Transverse colon (tissue), 4 donors: ENCODE results near the gene SPTBN4. TPM values are rescaled to one million over a fixed set of nuclear protein-coding genes. Genes with fewer than 3 reads are reported as not detected.

Source experiments
- DNase-seq: peaks from one replicate; pipeline ENCODE4 v3.0.0-alpha.2; 2019
- H3K27ac ChIP-seq, 4 donors: fragments of 200-600 bp; sonication (generic); 2 replicates each; pipeline ENCODE4 v1.5.1; 2016 to 2018; ENCODE audit warnings: inconsistent platforms in 4 of 4
- H3K27me3 ChIP-seq: fragments of 200-600 bp; sonication (generic); 2 replicates; pipeline ENCODE4 v1.5.1; 2017; ENCODE audit warnings: inconsistent platforms
- H3K36me3 ChIP-seq, 4 donors: fragments of 200-600 bp; sonication (generic); 2 replicates each; pipeline ENCODE4 v1.5.1; 2017 to 2019; ENCODE audit warnings: inconsistent platforms in 4 of 4
- H3K4me1 ChIP-seq, 4 donors: fragments of 200-600 bp; sonication (generic); 2 replicates each; pipeline ENCODE4 v1.5.1; 2017 to 2020; ENCODE audit warnings: inconsistent platforms in 4 of 4
- H3K4me3 ChIP-seq, 4 donors: fragments of 200-600 bp; sonication (generic); 1 replicate in 1 of 4; 2 replicates in 3 of 4; pipeline versions ENCODE4 v1.5.1 to v1.6.1; 2017 to 2019; ENCODE audit warnings: inconsistent platforms in 4 of 4
- H3K9me3 ChIP-seq, 2 donors: fragments of 200-600 bp; sonication (generic); 2 replicates each; pipeline ENCODE4 v1.5.1; 2017 to 2019; ENCODE audit warnings: inconsistent platforms in 2 of 2
- EP300 ChIP-seq: sonication (generic); formaldehyde crosslinking; IDR thresholded peaks from one replicate; pipeline ENCODE4 v1.6.1; 2017; ENCODE audit warnings: antibody characterized with exemption, low read depth
- POLR2A ChIP-seq: fragments of 450-650 bp; IDR thresholded peaks from one replicate; pipeline ENCODE4 v1.6.1; 2016; ENCODE audit warnings: antibody characterized with exemption, mild to moderate bottlenecking, moderate library complexity
- POLR2AphosphoS5 ChIP-seq, 3 donors: sonication (generic); formaldehyde crosslinking; IDR thresholded peaks; one replicate each; pipeline ENCODE4 v1.6.1; 2016; ENCODE audit warnings: antibody characterized with exemption in 3 of 3
- WGBS, 2 donors: methylation state at CpG; one replicate each; pipeline ENCODE4 v1.1.5; 2018; ENCODE audit warnings: low coverage in 1 of 2; 5-methylcytosine and 5-hydroxymethylcytosine counted together
- in situ Hi-C, 4 donors: fragments of 200-750 bp; cut with MboI; loops; one replicate each; pipeline versions ENCODE4 v1.15.0 to v1.15.1; 2017; ENCODE audit warnings: low sequenced_read_pairs in 3 of 4, low pct_ligation_motif_present in 1 of 4, low pct_unique_long_range_greater_than_20kb in 1 of 4
- intact Hi-C: fragments of 100-400 bp; cut with DNase I; formaldehyde crosslinking; loops from one replicate; pipeline ENCODE4 v1.15.1; 2023; ENCODE audit warnings: low total_unique reads
- total RNA-seq, 4 donors: library from RNA; depleted of rRNA; stranded (reverse); fragments of >200 nt; gene quantifications; one replicate each; pipeline ENCODE4 v1.1.0, GENCODE V29; 2016
- TF ChIP-seq, protein P1 (sequence below), 5 experiments: fragments of 200-600 bp in 3 of 5; fragments of 450-650 bp in 2 of 5; sonication (generic) in 3 of 5; IDR thresholded peaks; 1 replicate in 2 of 5; 2 replicates in 3 of 5; pipeline ENCODE4 v1.5.1; 2016 to 2017; ENCODE audit warnings: antibody characterized with exemption in 5 of 5, inconsistent platforms in 3 of 5, mild to moderate bottlenecking in 2 of 5, moderate library complexity in 1 of 5

Gene SPTBN4
- total RNA-seq, 4 donors from 2014 or later: under 0.01 to 1.5 (median 0.99) TPM

DNA sequence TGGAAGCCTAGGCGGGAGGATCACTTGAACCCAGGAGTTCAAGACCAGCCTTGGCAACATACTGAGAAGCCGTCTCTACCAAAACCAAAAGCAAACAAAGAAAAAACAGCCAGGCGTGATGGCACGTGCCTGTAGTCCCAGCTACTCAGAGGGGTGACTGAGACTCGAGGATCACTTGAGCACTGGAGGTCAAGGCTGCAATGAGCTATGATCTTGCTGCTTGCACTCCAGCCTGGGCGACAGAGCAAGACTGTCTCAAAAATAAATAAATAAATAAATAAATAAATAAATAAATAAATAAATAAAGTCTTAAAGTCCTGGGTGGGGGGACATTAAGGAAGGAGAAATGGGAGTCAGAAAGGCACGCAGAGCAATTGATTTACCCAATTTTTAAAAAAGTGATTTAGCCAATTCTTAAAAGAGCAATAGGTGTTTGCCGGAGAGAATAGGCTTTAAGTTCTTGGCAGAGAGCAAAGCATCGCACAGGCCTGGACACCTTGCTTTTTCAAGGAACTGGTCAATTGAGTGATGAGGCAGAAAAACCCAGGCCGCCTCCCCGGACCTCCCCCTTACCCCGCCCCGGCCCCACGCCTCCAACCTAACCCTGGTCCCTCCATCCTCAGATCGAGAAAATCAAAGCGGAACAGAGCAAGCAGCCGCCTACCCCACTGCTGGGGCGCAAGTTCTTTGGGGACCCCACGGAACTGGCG, 100.4 kb downstream of the SPTBN4 start:
- WGBS, 2 donors: 24 to 40% methylated on average over 6 to 18 of the region's 20 CpGs
- Histone ChIP-seq H3K4me3 (peak overlapping the region in 2 of 4 donors; percentile 12 to 30), H3K36me3 (no peaks in the 10 kb centered on the region), H3K27me3 (peaks cover 54% of the 10 kb centered on the region), H3K4me1 (peaks cover 7 to 18% (median 12%) of the 10 kb centered on the region in 4 donors), H3K27ac (no peak overlapping the region), H3K9me3 (no peaks in the 10 kb centered on the region)
- no peak for DNase-seq
- no peak for TF ChIP-seq EP300
- no peak for TF ChIP-seq POLR2AphosphoS5 (IDR thresholded peaks at IDR 0.05)
- TF ChIP-seq POLR2A: no peak
- TF ChIP-seq, protein P1, sequence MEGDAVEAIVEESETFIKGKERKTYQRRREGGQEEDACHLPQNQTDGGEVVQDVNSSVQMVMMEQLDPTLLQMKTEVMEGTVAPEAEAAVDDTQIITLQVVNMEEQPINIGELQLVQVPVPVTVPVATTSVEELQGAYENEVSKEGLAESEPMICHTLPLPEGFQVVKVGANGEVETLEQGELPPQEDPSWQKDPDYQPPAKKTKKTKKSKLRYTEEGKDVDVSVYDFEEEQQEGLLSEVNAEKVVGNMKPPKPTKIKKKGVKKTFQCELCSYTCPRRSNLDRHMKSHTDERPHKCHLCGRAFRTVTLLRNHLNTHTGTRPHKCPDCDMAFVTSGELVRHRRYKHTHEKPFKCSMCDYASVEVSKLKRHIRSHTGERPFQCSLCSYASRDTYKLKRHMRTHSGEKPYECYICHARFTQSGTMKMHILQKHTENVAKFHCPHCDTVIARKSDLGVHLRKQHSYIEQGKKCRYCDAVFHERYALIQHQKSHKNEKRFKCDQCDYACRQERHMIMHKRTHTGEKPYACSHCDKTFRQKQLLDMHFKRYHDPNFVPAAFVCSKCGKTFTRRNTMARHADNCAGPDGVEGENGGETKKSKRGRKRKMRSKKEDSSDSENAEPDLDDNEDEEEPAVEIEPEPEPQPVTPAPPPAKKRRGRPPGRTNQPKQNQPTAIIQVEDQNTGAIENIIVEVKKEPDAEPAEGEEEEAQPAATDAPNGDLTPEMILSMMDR (IDR thresholded peaks at IDR 0.05): no peak
- intact Hi-C loops: no loop called here
- in situ Hi-C loops: no loop called here

DNA sequence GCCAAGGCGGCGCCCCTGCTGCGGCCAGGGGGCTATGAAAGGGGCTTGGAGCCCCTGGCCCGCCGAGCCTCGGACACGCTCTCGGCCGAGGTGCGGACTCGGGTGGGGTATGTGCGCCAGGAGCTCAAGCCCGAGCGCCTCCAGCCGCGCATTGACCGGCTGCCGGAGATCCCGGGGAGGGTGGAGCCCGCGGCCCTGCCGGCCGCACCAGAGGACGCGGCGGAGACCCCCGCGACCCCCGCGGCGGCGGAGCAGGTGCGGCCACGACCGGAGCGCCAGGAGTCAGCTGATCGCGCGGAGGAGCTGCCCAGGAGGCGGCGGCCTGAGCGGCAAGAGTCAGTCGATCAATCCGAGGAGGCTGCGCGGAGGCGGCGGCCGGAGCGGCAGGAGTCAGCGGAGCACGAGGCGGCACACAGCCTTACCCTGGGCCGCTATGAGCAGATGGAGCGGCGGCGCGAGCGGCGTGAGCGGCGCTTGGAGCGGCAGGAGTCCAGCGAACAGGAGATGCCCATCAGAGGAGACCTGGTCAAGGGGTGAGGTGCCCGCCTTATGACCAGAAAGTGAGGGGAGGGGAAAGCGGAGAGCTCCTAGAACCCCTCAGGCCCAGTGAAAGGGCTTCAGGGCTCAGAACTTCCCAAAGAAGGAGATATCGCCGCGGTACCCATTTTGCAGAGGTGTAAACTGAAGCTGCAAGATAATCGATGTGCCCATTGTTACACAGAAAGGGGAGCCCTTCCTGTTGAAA, 101.1 kb downstream of the SPTBN4 start:
- in situ Hi-C loops: no loop called here
- H3K4me3 ChIP-seq: peak overlapping the region in 2 of 4 donors; percentile 12 to 30
- 30% methylated on average over 43 of the region's 70 CpGs; no CpG with 5 or more reads in 1 of the 2 donors for WGBS, 2 donors

GRCh38 chr19:40570313-40571004, 103.7 kb downstream of the SPTBN4 start:
- intact Hi-C loops: no loop called here
- TF ChIP-seq, protein P1 (IDR thresholded peaks at IDR 0.05): peak in 4 of 5 experiments; percentile 32 to 65 (median 38)
- no peak for TF ChIP-seq POLR2A
- Histone ChIP-seq H3K4me3 (peak overlapping the region in 2 of 4 donors; percentile 34 to 42), H3K27me3 (peaks cover 37% of the 10 kb centered on the region), H3K27ac (peak overlapping the region; percentile 14 to 43 (median 23)), H3K36me3 (no peaks in the 10 kb centered on the region), H3K9me3 (no peaks in the 10 kb centered on the region), H3K4me1 (peaks cover 7 to 18% (median 12%) of the 10 kb centered on the region in 4 donors)
- WGBS, 2 donors: 0% methylated on average over 40 of the region's 53 CpGs; no CpG with 5 or more reads in 1 of the 2 donors
- in situ Hi-C loops: no loop called here
- peak; percentile 100 for DNase-seq

More for the DNA sequence above, 101.1 kb downstream of the SPTBN4 start:
- intact Hi-C loops: no loop called here
- TF ChIP-seq, protein P1 (IDR thresholded peaks at IDR 0.05): no peak
- no peak for TF ChIP-seq POLR2AphosphoS5 (IDR thresholded peaks at IDR 0.05)
- TF ChIP-seq POLR2A: no peak
- TF ChIP-seq EP300: no peak
- no peak for DNase-seq
- Histone ChIP-seq H3K9me3 (no peaks in the 10 kb centered on the region), H3K4me1 (peaks cover 7 to 18% (median 12%) of the 10 kb centered on the region in 4 donors), H3K36me3 (no peaks in the 10 kb centered on the region), H3K27me3 (peaks cover 51% of the 10 kb centered on the region), H3K27ac (no peak overlapping the region)

- Histone ChIP-seq H3K4me3 (peak overlapping the region in 1 of 4 donors; percentile 21), H3K27me3 (peaks cover 32% of the 10 kb centered on the region), H3K4me1 (peaks cover 7 to 19% (median 12%) of the 10 kb centered on the region in 4 donors), H3K9me3 (no peaks in the 10 kb centered on the region), H3K36me3 (no peaks in the 10 kb centered on the region), H3K27ac (peak overlapping the region; percentile 1 to 25 (median 16))
- WGBS, 2 donors: 33% methylated on average over 3 of the region's 3 CpGs; no CpG with 5 or more reads in 1 of the 2 donors
- no peak for DNase-seq
- in situ Hi-C loops: no loop called here
- TF ChIP-seq POLR2AphosphoS5 (IDR thresholded peaks at IDR 0.05) (no peak), POLR2A (no peak), EP300 (no peak)
- TF ChIP-seq, protein P1 (IDR thresholded peaks at IDR 0.05): no peak
- intact Hi-C loops: no loop called here
Observed at GRCh38 chr19:40571005-40571318, 104.2 kb downstream of the SPTBN4 start.
